PFSK-1 (cell line): ENCODE measurements around the gene RPS6KA2.

Experiments used
- POLR2AphosphoS5 ChIP-seq: IDR thresholded peaks from 2 replicates; pipeline ENCODE4 v1.6.1; 2012; ENCODE audit warnings: low read depth, mild to moderate bottlenecking, control low read depth, low read length, moderate library complexity
- TF ChIP-seq, protein P1 (sequence below), 2 experiments: IDR thresholded peaks; 2 replicates each; pipeline versions ENCODE4 v1.6.1 to v1.8.0; 2011 to 2012; ENCODE audit warnings: low read depth in 2 of 2, low read length in 2 of 2, control low read depth in 1 of 2, inconsistent platforms in 1 of 2, mild to moderate bottlenecking in 1 of 2, moderate library complexity in 1 of 2; ENCODE audit not compliant: insufficient read depth in 1 of 2

DNA sequence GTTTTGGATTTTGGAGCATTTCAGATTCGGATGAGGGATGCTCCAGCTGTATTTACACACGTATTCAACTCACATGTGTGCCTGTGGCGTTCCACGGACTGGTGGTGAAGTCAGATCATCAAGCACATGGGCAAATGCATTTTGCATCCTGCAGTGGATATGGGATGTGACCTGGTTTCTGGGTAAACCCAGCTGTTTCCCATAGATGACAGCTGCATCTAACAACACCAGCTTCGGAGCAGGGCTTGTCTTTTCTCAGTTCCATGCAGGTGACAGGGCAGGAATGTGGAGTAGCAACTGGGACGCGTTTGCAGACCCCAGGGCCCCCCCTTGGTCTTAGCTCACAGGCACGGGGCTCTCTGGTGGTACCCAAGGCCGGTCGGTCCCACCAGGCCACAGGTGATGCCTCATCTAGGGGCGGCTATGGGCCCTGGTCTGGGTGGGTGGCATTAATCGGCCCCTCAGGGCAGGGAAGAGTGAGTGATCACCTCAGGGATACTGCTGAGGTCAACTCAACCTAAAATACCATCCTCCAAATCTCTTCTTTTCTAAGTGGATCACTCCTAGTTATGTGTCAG lies 123.8 kb downstream of the RPS6KA2 start:
- no peak for TF ChIP-seq POLR2AphosphoS5
- TF ChIP-seq, protein P1, sequence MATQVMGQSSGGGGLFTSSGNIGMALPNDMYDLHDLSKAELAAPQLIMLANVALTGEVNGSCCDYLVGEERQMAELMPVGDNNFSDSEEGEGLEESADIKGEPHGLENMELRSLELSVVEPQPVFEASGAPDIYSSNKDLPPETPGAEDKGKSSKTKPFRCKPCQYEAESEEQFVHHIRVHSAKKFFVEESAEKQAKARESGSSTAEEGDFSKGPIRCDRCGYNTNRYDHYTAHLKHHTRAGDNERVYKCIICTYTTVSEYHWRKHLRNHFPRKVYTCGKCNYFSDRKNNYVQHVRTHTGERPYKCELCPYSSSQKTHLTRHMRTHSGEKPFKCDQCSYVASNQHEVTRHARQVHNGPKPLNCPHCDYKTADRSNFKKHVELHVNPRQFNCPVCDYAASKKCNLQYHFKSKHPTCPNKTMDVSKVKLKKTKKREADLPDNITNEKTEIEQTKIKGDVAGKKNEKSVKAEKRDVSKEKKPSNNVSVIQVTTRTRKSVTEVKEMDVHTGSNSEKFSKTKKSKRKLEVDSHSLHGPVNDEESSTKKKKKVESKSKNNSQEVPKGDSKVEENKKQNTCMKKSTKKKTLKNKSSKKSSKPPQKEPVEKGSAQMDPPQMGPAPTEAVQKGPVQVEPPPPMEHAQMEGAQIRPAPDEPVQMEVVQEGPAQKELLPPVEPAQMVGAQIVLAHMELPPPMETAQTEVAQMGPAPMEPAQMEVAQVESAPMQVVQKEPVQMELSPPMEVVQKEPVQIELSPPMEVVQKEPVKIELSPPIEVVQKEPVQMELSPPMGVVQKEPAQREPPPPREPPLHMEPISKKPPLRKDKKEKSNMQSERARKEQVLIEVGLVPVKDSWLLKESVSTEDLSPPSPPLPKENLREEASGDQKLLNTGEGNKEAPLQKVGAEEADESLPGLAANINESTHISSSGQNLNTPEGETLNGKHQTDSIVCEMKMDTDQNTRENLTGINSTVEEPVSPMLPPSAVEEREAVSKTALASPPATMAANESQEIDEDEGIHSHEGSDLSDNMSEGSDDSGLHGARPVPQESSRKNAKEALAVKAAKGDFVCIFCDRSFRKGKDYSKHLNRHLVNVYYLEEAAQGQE (IDR thresholded peaks at IDR 0.05; ENCODE audit: insufficient read depth in 1 of 2, low read depth in 2 of 2, low read length in 2 of 2), result no peak
